Mesodermal cell (in vitro differentiated cells): ENCODE measurements around the gene TUBB4A.

Source experiments
- H3K27ac ChIP-seq: 2 replicates; pipeline ENCODE4 v1.7.0; 2013; ENCODE audit warnings: mild to moderate bottlenecking, low read depth, low read length, moderate library complexity; ENCODE audit not compliant: severe bottlenecking
- H3K36me3 ChIP-seq: 2 replicates; pipeline ENCODE4 v1.7.1; 2013; ENCODE audit warnings: mild to moderate bottlenecking, low read length, moderate library complexity; ENCODE audit not compliant: control insufficient read depth, insufficient read depth
- H3K4me1 ChIP-seq: one replicate; pipeline ENCODE4 v1.7.1; 2013; ENCODE audit warnings: mild to moderate bottlenecking, low read length; ENCODE audit not compliant: insufficient read depth, control insufficient read depth, poor library complexity, severe bottlenecking
- H3K4me3 ChIP-seq: 2 replicates; pipeline ENCODE4 v1.7.0; 2013; ENCODE audit warnings: low read length, control low read depth, mild to moderate bottlenecking; ENCODE audit not compliant: insufficient read depth, poor library complexity, severe bottlenecking; ENCODE audit errors: extremely low read depth
- H3K9me3 ChIP-seq: 2 replicates; pipeline ENCODE4 v1.7.1; 2013; ENCODE audit warnings: mild to moderate bottlenecking, low read length, moderate library complexity; ENCODE audit not compliant: control insufficient read depth
- WGBS, 2 experiments: methylation state at CpG; one replicate each; pipeline ENCODE4 v1.1.5; 2013; ENCODE audit warnings: missing lambda C conversion rate in 2 of 2; ENCODE audit not compliant: insufficient coverage in 2 of 2; 5-methylcytosine and 5-hydroxymethylcytosine counted together

Gene TUBB4A

DNA sequence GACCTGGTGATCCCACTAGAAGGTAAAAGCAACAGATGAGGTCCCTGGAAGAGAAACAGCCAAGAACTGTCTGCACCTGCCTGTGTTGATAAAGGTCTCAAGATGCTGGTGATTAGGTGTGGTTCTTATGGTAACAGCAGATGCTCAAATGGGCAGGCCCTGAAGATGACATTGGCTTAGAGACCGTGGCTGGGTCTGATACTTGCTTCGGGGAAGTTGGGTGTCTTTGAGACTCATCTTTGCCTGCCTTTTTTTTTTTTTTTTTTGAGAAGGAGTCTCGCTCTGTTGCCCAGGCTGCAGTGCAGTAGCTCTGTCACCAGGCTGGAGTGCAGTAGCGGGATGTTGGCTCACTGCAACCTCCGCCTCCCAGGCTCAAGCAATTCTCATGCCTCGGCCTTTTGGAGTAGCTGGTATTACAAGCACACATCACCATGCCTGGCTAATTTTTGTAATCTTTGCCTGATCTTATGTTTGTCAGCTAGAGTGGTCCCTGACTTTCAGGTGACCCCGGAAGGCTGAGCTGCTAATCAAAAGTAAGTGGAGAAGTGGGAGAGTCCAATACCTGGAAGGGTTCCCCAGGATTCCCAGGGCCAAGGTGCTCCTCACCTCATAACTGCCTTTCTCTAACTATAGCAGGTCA lies 50.4 kb downstream of the TUBB4A start:
- H3K36me3 ChIP-seq, result peaks cover 50% of the 10 kb centered on the region
- H3K9me3 ChIP-seq, result peaks cover 20% of the 10 kb centered on the region
- H3K4me1 ChIP-seq, result no peaks in the 10 kb centered on the region
- no peak overlapping the region for H3K4me3 ChIP-seq
- H3K27ac ChIP-seq, result no peak overlapping the region
- WGBS, 2 experiments, result 93 to 96% methylated on average over 3 to 4 of the region's 7 CpGs

DNA sequence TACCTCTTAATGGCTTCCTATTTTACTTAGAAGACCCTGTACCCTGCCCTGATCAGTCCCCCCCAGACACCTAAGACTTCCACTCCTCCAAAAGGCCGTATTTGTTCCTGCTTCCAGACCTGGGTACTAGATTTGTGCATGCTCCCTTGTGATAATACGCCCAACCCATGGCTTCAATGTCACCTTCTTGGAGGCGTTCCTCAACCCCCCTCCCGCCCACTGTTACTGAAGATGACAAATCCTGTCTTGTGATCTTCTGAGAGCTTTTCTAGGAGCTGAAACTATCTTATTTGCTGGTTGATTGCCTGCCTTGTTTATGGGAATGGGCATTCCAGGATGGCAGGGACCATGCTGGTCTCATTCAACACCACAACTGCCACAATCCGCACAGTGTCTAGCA lies 51.9 kb downstream of the TUBB4A start:
- Histone ChIP-seq H3K4me1 (no peaks in the 10 kb centered on the region), H3K4me3 (no peak overlapping the region), H3K36me3 (peaks cover 41% of the 10 kb centered on the region), H3K9me3 (peaks cover 17% of the 10 kb centered on the region), H3K27ac (no peak overlapping the region)
- 91 to 100% methylated on average over 3 of the region's 5 CpGs for WGBS, 2 experiments

DNA sequence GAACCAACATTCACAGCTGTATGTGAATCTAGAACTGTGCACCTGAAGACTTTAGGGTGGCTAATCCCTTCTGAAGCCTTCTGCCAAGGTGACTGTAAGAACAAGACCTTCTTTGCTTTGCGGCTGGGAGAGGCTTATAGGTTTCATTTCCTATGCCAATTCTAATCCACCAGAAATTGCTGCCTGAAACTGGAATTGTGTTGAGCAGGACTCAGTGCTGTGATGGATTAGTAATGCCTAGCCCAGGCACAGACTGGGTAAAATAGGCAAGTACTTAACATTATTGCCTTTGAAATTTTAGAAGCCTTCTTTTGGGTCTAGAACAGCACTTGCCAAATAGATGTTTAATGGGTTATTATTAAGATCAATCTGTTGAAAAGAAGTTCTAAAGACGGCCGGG lies 54.1 kb downstream of the TUBB4A start:
- no peaks in the 10 kb centered on the region for H3K4me1 ChIP-seq
- H3K4me3 ChIP-seq, result no peak overlapping the region
- H3K27ac ChIP-seq, result no peak overlapping the region
- H3K36me3 ChIP-seq, result peaks cover 20% of the 10 kb centered on the region
- 100% methylated on average over 1 to 2 of the region's 3 CpGs for WGBS, 2 experiments
- H3K9me3 ChIP-seq, result no peaks in the 10 kb centered on the region

DNA sequence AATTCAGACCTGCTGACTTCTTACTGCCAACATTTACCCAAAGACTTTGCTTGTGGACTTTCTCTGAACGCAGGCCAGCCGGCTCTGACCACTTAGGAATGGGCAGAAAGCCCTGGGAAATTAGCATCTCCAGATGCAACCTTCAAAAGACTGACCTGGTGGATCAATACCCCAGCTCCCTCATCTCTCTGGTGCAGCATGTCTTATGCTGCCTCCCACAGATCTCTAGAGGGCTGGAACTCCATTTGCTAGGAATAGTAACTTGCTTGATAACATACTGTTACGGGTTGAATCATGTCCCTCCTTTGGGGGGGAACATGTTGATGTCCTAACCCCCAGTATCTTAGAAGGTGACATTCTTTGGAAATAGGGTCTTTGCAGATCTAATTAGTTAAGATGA lies 55.7 kb downstream of the TUBB4A start:
- H3K27ac ChIP-seq, result no peak overlapping the region
- no peaks in the 10 kb centered on the region for H3K9me3 ChIP-seq
- no peak overlapping the region for H3K4me3 ChIP-seq
- no peaks in the 10 kb centered on the region for H3K4me1 ChIP-seq
- peaks cover 9% of the 10 kb centered on the region for H3K36me3 ChIP-seq
- 89 to 100% methylated on average over 2 to 3 of the region's 3 CpGs for WGBS, 2 experiments
